GM12865 (cell line): Measurements from ENCODE around the gene AK4.
"Not testable (repeated sequence)": the region's sequence is repeated elsewhere in the genome, so short reads cannot be mapped to it uniquely, and the experiment has no call there.

Experiments
- DNase-seq: peaks from one replicate; pipeline ENCODE4 v3.0.0; 2010; ENCODE audit warnings: low read depth
- H3K4me3 ChIP-seq: 2 replicates; pipeline ENCODE4 v1.5.1; 2011; ENCODE audit warnings: mild to moderate bottlenecking, low read depth, low read length, control low read depth
- CTCF ChIP-seq: IDR thresholded peaks from 2 replicates; pipeline ENCODE4 v1.5.1; 2011; ENCODE audit warnings: low read length, control low read depth, low read depth, inconsistent platforms; ENCODE audit not compliant: insufficient read depth; ENCODE audit errors: missing control alignments

AK4 gene

GRCh38 chr1:65151641-65152040 lies 3.6 kb downstream of the AK4 start:
- TF ChIP-seq CTCF: no peak
- H3K4me3 ChIP-seq: no peak overlapping the region
- DNase-seq: no peak

GRCh38 chr1:65153635-65154034 lies 5.6 kb downstream of the AK4 start:
- TF ChIP-seq CTCF: no peak
- H3K4me3 ChIP-seq: no peak overlapping the region
- no peak for DNase-seq

GRCh38 chr1:65156910-65157545 lies 9.0 kb downstream of the AK4 start:
- DNase-seq: no peak
- TF ChIP-seq CTCF: no peak
- H3K4me3 ChIP-seq: no peak overlapping the region

GRCh38 chr1:65157546-65157941 lies 9.5 kb downstream of the AK4 start:
- no peak overlapping the region for H3K4me3 ChIP-seq
- no peak for TF ChIP-seq CTCF
- no peak for DNase-seq

GRCh38 chr1:65159291-65159688 lies 11.3 kb downstream of the AK4 start:
- H3K4me3 ChIP-seq, DNase-seq: not testable (repeated sequence)

GRCh38 chr1:65159801-65160523 lies 12.0 kb downstream of the AK4 start:
- H3K4me3 ChIP-seq: no peak overlapping the region
- TF ChIP-seq CTCF: no peak
- DNase-seq: no peak

- DNase-seq: no peak
- TF ChIP-seq CTCF: no peak
- H3K4me3 ChIP-seq: no peak overlapping the region
Observed at GRCh38 chr1:65163201-65163805, 15.3 kb downstream of the AK4 start.

- DNase-seq, H3K4me3 ChIP-seq: not testable (repeated sequence)
Observed at GRCh38 chr1:65164101-65164500, 16.1 kb downstream of the AK4 start.
